ENCODE results near the gene TIPARP. TPM values are rescaled to one million over a fixed set of nuclear protein-coding genes. Genes with fewer than 3 reads are reported as not detected.

TIPARP gene
- total and polyA plus RNA-seq, 2 of the 8 experiments (the other 6 are each of a cell fraction or from before 2014, with no cell fraction given) = 1.6 to 5.8 TPM

- Histone ChIP-seq H3K4me2 (ENCODE audit: insufficient read depth in 1 of 2, low read depth in 2 of 2, low read length in 2 of 2) (no peak overlapping the region), H4K8ac (ENCODE audit: extremely low read depth, insufficient read depth, low read length) (no peak overlapping the region), H3K4me3 (ENCODE audit: extremely low read depth in 1 of 4, insufficient read depth in 2 of 4, low read depth in 3 of 4, low read length in 4 of 4) (no peak overlapping the region), H3K23me2 (ENCODE audit: low read depth, low read length) (no peaks in the 10 kb centered on the region), H3K4me1 (replicated peaks in 1 of 4; ENCODE audit: control insufficient read depth in 3 of 4, insufficient read depth in 4 of 4, low read length in 3 of 4) (no peaks in the 10 kb centered on the region), H3K4ac (replicated peaks; ENCODE audit: insufficient read length, low read depth, low read length) (no peak overlapping the region), H3K14ac (ENCODE audit: insufficient read length) (no peak overlapping the region), H3K79me1 (ENCODE audit: low read depth, low read length) (no peaks in the 10 kb centered on the region), H3K9ac (replicated peaks in 1 of 4; ENCODE audit: extremely low read depth in 1 of 4, low read depth in 3 of 4, low read length in 3 of 4) (no peak overlapping the region), H2AFZ (ENCODE audit: low read length) (no peak overlapping the region), H3K36me3 (ENCODE audit: control insufficient read depth in 2 of 4, insufficient read depth in 4 of 4, low read length in 3 of 4) (no peaks in the 10 kb centered on the region), H2BK20ac (ENCODE audit: low read length) (no peak overlapping the region), H3K18ac (ENCODE audit: extremely low read depth, low read length) (no peak overlapping the region), H4K5ac (ENCODE audit: insufficient read length, low read depth, low read length) (no peak overlapping the region), H4K91ac (replicated peaks; ENCODE audit: insufficient read length, low read length) (no peak overlapping the region), H2BK12ac (ENCODE audit: low read depth, low read length) (no peak overlapping the region), H2BK120ac (replicated peaks; ENCODE audit: low read depth, low read length) (no peak overlapping the region), H2BK15ac (ENCODE audit: low read length) (no peak overlapping the region), H3K27ac (ENCODE audit: low read depth, low read length) (no peak overlapping the region), H2AK5ac (ENCODE audit: low read depth, low read length) (no peak overlapping the region), H3K27me3 (replicated peaks in 1 of 4; ENCODE audit: control insufficient read depth in 3 of 4, extremely low read depth in 1 of 4, insufficient read depth in 3 of 4, low read length in 3 of 4) (no peaks in the 10 kb centered on the region), H4K20me1 (replicated peaks in 1 of 2; ENCODE audit: control insufficient read depth in 1 of 2, insufficient read depth in 2 of 2, low read length in 2 of 2) (no peaks in the 10 kb centered on the region), H3K23ac (ENCODE audit: insufficient read length) (no peak overlapping the region), H3K56ac (replicated peaks; ENCODE audit: insufficient read length, low read depth, low read length) (no peak overlapping the region), H2BK5ac (ENCODE audit: low read depth, low read length) (no peak overlapping the region), H3K79me2 (ENCODE audit: control insufficient read depth in 1 of 2, insufficient read depth in 2 of 2, low read length in 2 of 2) (no peaks in the 10 kb centered on the region), H3K9me3 (ENCODE audit: insufficient read depth in 2 of 2, low read depth in 1 of 2, low read length in 1 of 2) (no peaks in the 10 kb centered on the region)
- FAIRE-seq (no peak), DNase-seq (ENCODE audit: low read depth in 1 of 2, low spot score in 2 of 2) (no peak)
- TF ChIP-seq ZNF274 (IDR thresholded peaks at IDR 0.05; ENCODE audit: borderline replicate concordance, extremely low read depth, low read length) (no peak), FOSL1 (IDR thresholded peaks at IDR 0.05; ENCODE audit: insufficient read depth, low read depth, low read length) (no peak), NRF1 (IDR thresholded peaks at IDR 0.05; ENCODE audit: low read depth, low read length) (no peak), EP300 (IDR thresholded peaks at IDR 0.05; ENCODE audit: borderline replicate concordance in 1 of 2, low read depth in 2 of 2, low read length in 2 of 2) (no peak), JUN (IDR thresholded peaks at IDR 0.05; ENCODE audit: low read depth, low read length) (no peak), POLR2A (IDR thresholded peaks at IDR 0.05; ENCODE audit: control extremely low read depth in 1 of 2, low read depth in 2 of 2, low read length in 2 of 2) (no peak), TBP (IDR thresholded peaks at IDR 0.05; ENCODE audit: low read depth, low read length) (no peak), RFX5 (IDR thresholded peaks at IDR 0.05; ENCODE audit: borderline replicate concordance, low read depth, low read length) (no peak), SIRT6 (IDR thresholded peaks at IDR 0.05; ENCODE audit: low read length) (no peak), CTBP2 (IDR thresholded peaks at IDR 0.05; ENCODE audit: borderline replicate concordance, insufficient read depth, insufficient read length, low read length) (no peak)
- TF ChIP-seq, protein P1, sequence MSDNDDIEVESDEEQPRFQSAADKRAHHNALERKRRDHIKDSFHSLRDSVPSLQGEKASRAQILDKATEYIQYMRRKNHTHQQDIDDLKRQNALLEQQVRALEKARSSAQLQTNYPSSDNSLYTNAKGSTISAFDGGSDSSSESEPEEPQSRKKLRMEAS (IDR thresholded peaks at IDR 0.05) = no peak
- WGBS, 2 experiments (ENCODE audit: extremely low coverage in 1 of 2, insufficient coverage in 1 of 2, insufficient read length in 1 of 2, insufficient replicate concordance in 2 of 2, low coverage in 1 of 2, low lambda C conversion rate in 2 of 2, missing lambda C conversion rate in 1 of 2) = 89% methylated on average over 2 of the region's 2 CpGs; no CpG with 5 or more reads in 1 of the 2 experiments
- POLR2A ChIA-PET (ENCODE audit: partially characterized antibody) = no interaction called here
- CTCF ChIA-PET (ENCODE audit: partially characterized antibody) = interaction anchor here (0.7 to 1.1 kb wide), 4 partner anchors 9 to 288 kb away, joined by 3 read pairs; no protein-coding TSS in a partner anchor
Measured at GRCh38 chr3:156661155-156661554, 13.2 kb upstream of the TIPARP start.
